HCT116 (cell line): ENCODE data around the gene PEX11G. TPM values are rescaled to one million over a fixed set of nuclear protein-coding genes. Genes with fewer than 3 reads are reported as not detected.

Source experiments
- ATAC-seq: fragments of 200-7000 bp; cut with Tn5 transposase; 2 replicates; pipeline ENCODE4 v1.9.1; 2020; ENCODE audit warnings: mild to moderate bottlenecking, moderate library complexity
- BruUV-seq: library from RNA; stranded (reverse); fragments of 400-500 nt; replicated peaks from 2 replicates; lab custom pipeline; 2021; lab: Mats Ljungman, UMichigan
- CTCF ChIA-PET: fragments of 300-600 bp; sonication (Branson Sonifier 250); formaldehyde crosslinking; loops from one replicate; lab custom pipeline; 2021; ENCODE audit warnings: antibody characterized with exemption; lab: Charles Lee
- POLR2A ChIA-PET: fragments of 300-600, 350-600 bp; sonication (Branson Sonifier 250); formaldehyde crosslinking; loops from one replicate; lab custom pipeline; 2021; ENCODE audit warnings: antibody characterized with exemption; lab: Charles Lee
- RAD21 ChIA-PET, 2 experiments: fragments of 300-600 bp; sonication (Branson Sonifier 250); formaldehyde crosslinking; loops; one replicate each; lab custom pipeline; 2023; ENCODE audit warnings: low total read pairs in 2 of 2; ENCODE audit not compliant: uncharacterized antibody in 2 of 2, unreplicated experiment in 2 of 2, low non-redundant PET in 1 of 2; lab: Charles Lee
- DNase-seq: peaks from one replicate; pipeline ENCODE4 v3.0.0-alpha.2; 2010; ENCODE audit warnings: low read depth, low spot score
- H2AFZ ChIP-seq: fragments of 200-600 bp; shearing (Covaris generic), sonication (generic); 2 replicates; pipeline ENCODE4 v1.6.1; 2017; ENCODE audit warnings: low read depth, mixed run types, mixed read lengths, antibody characterized with exemption, low read length; ENCODE audit not compliant: poor library complexity, severe bottlenecking
- H3K27ac ChIP-seq: 2 replicates; pipeline ENCODE4 v1.5.1; 2012; ENCODE audit warnings: low read depth, low read length
- H3K27me3 ChIP-seq: fragments of 200-600 bp; sonication (generic); 2 replicates; pipeline ENCODE4 v1.6.1; 2016; ENCODE audit warnings: mixed run types, low read length, mixed read lengths; ENCODE audit not compliant: insufficient read depth
- H3K36me3 ChIP-seq, 2 experiments: fragments of 200-500 bp in 1 of 2; fragments of 200-600 bp in 1 of 2; sonication (Bioruptor generic) in 1 of 2; sonication (generic) in 1 of 2; 2 replicates each; pipeline versions ENCODE4 v1.5.1 to v1.6.1; 2014 to 2016; ENCODE audit warnings: low read length in 2 of 2, inconsistent platforms in 1 of 2, mixed read lengths in 1 of 2, mixed run types in 1 of 2; ENCODE audit not compliant: insufficient read depth in 2 of 2, control insufficient read depth in 1 of 2
- H3K4me1 ChIP-seq, 2 experiments: fragments of 200-600 bp in 1 of 2; sonication (generic) in 1 of 2; 2 replicates each; pipeline versions ENCODE4 v1.5.1 to v1.6.1; 2012 to 2017; ENCODE audit warnings: low read length in 2 of 2, inconsistent platforms in 1 of 2, mild to moderate bottlenecking in 1 of 2, mixed read lengths in 1 of 2, mixed run types in 1 of 2, moderate library complexity in 1 of 2; ENCODE audit not compliant: insufficient read depth in 2 of 2, control insufficient read depth in 1 of 2
- H3K4me2 ChIP-seq: fragments of 200-600 bp; sonication (generic); 2 replicates; pipeline ENCODE4 v1.6.1; 2017; ENCODE audit warnings: mixed run types, low read length, mixed read lengths
- H3K4me3 ChIP-seq, 2 experiments: fragments of 200-600 bp in 1 of 2; sonication (generic) in 1 of 2; replicated peaks in 1 of 2; 2 replicates each; pipeline ENCODE4 v1.5.1; 2011 to 2016; ENCODE audit warnings: low read length in 2 of 2, control low read depth in 1 of 2, low read depth in 1 of 2, mild to moderate bottlenecking in 1 of 2, mixed read lengths in 1 of 2, mixed run types in 1 of 2
- H3K79me2 ChIP-seq: fragments of 200-600 bp; sonication (generic); 2 replicates; pipeline ENCODE4 v1.6.1; 2017; ENCODE audit warnings: mild to moderate bottlenecking, mixed run types, low read length, moderate library complexity, mixed read lengths; ENCODE audit not compliant: insufficient read depth
- H3K9ac ChIP-seq: fragments of 200-600 bp; sonication (generic); 2 replicates; pipeline ENCODE4 v1.6.1; 2016; ENCODE audit warnings: low read length, mixed read lengths
- H3K9me2 ChIP-seq: fragments of 200-600 bp; sonication (generic), shearing (Covaris generic); 2 replicates; pipeline ENCODE4 v1.6.1; 2017; ENCODE audit warnings: mixed run types, mild to moderate bottlenecking, moderate library complexity; ENCODE audit not compliant: insufficient read depth
- H3K9me3 ChIP-seq, 2 experiments: fragments of 200-500 bp in 1 of 2; fragments of 200-600 bp in 1 of 2; sonication (Bioruptor generic) in 1 of 2; sonication (generic) in 1 of 2; 2 replicates each; pipeline ENCODE4 v1.6.1; 2014 to 2017; ENCODE audit warnings: low read length in 2 of 2, mixed read lengths in 2 of 2, inconsistent platforms in 1 of 2, low read depth in 1 of 2, mild to moderate bottlenecking in 1 of 2, mixed run types in 1 of 2, moderate library complexity in 1 of 2; ENCODE audit not compliant: control insufficient read depth in 1 of 2, insufficient read depth in 1 of 2
- H4K20me1 ChIP-seq: fragments of 200-600 bp; sonication (generic), shearing (Covaris generic); 2 replicates; pipeline ENCODE4 v1.6.1; 2017; ENCODE audit warnings: mixed run types, mild to moderate bottlenecking, moderate library complexity; ENCODE audit not compliant: insufficient read depth
- ATF3 ChIP-seq: IDR thresholded peaks from 2 replicates; pipeline ENCODE4 v1.6.1; 2012
- CEBPB ChIP-seq: IDR thresholded peaks from 2 replicates; pipeline ENCODE4 v1.6.1; 2012; ENCODE audit warnings: low read depth
- CTCF ChIP-seq, 3 experiments: fragments of 200-600 bp in 1 of 3; sonication (generic) in 1 of 3; IDR thresholded peaks in 2 of 3; conservative IDR thresholded peaks in 1 of 3; 2 replicates each; pipeline ENCODE4 v1.5.1; 2012 to 2017; ENCODE audit warnings: low read depth in 2 of 3, low read length in 2 of 3, antibody characterized with exemption in 1 of 3, borderline replicate concordance in 1 of 3, control low read depth in 1 of 3, mild to moderate bottlenecking in 1 of 3, mixed read lengths in 1 of 3, mixed run types in 1 of 3, moderate library complexity in 1 of 3; ENCODE audit not compliant: insufficient read depth in 1 of 3
- EGR1 ChIP-seq: IDR thresholded peaks from 2 replicates; pipeline ENCODE4 v1.6.1; 2012; ENCODE audit warnings: low read depth
- EZH2phosphoT487 ChIP-seq: fragments of 200-600 bp; IDR thresholded peaks from 2 replicates; pipeline ENCODE4 v1.6.1; 2018; ENCODE audit warnings: antibody characterized with exemption, borderline replicate concordance
- FOSL1 ChIP-seq: IDR thresholded peaks from 2 replicates; pipeline ENCODE4 v1.6.1; 2012; ENCODE audit warnings: low read depth
- RAD21 ChIP-seq: IDR thresholded peaks from 2 replicates; pipeline ENCODE4 v1.6.1; 2012; ENCODE audit warnings: low read depth, mild to moderate bottlenecking
- SRF ChIP-seq: IDR thresholded peaks from 2 replicates; pipeline ENCODE4 v1.6.1; 2012; ENCODE audit warnings: low read depth
- TCF7L2 ChIP-seq: IDR thresholded peaks from 2 replicates; pipeline ENCODE4 v1.7.0; 2011; ENCODE audit warnings: borderline replicate concordance, inconsistent platforms; ENCODE audit not compliant: insufficient read depth, insufficient read length; ENCODE audit errors: extremely low read depth
- intact Hi-C: fragments of 100-400 bp; cut with micrococcal nuclease; formaldehyde crosslinking; loops from 2 replicates; pipeline ENCODE4 v1.10.0; 2022
- total RNA-seq: library from RNA; stranded (reverse); gene quantifications from one replicate; pipeline ENCODE4 v1.2.1, GENCODE V29; 2021; ENCODE audit not compliant: unreplicated experiment

The PEX11G gene
- total RNA-seq, 1 experiment from 2014 or later = 6.4 TPM

- no peak for TF ChIP-seq FOSL1
- no peak for TF ChIP-seq EZH2phosphoT487
- no peak for TF ChIP-seq SRF
Measured at GRCh38 chr19:7529610-7530490, 41.0 kb upstream of the PEX11G start (continued).

- Histone ChIP-seq H4K20me1 (no peaks in the 10 kb centered on the region), H3K9me3 (no peaks in the 10 kb centered on the region), H3K4me1 (peaks cover 4 to 13% of the 10 kb centered on the region in 2 experiments; a peak in 2 of 4 replicates), H3K9ac (no peak overlapping the region), H3K36me3 (no peaks in the 10 kb centered on the region), H2AFZ (no peak overlapping the region), H3K27me3 (no peaks in the 10 kb centered on the region), H3K27ac (no peak overlapping the region), H3K4me2 (no peak overlapping the region), H3K9me2 (no peaks in the 10 kb centered on the region), H3K4me3 (no peak overlapping the region), H3K79me2 (no peaks in the 10 kb centered on the region)
- POLR2A ChIA-PET = no interaction called here
- no peak for TF ChIP-seq CTCF (IDR thresholded peaks at IDR 0.05 in 2 of 3, conservative IDR thresholded peaks at IDR 0.05 in 1 of 3; ENCODE audit: borderline replicate concordance in 1 of 3, insufficient read depth in 1 of 3, low read depth in 2 of 3, low read length in 2 of 3)
- no peak for TF ChIP-seq EGR1
- no peak for TF ChIP-seq FOSL1
- TF ChIP-seq CEBPB = no peak
- no peak for TF ChIP-seq ATF3
- TF ChIP-seq TCF7L2 = no peak
- no peak for TF ChIP-seq EZH2phosphoT487
- no peak for TF ChIP-seq RAD21
- DNase-seq = no peak
- intact Hi-C loops = no loop called here
- RAD21 ChIA-PET = no interaction called here
- BruUV-seq = no TSS peak
- no peak for ATAC-seq
- CTCF ChIA-PET = no interaction called here
Measured at GRCh38 chr19:7529246-7529600, 40.4 kb upstream of the PEX11G start.
